ENCODE results near the gene TTC22. TPM values are rescaled to one million over a fixed set of nuclear protein-coding genes. Genes with fewer than 3 reads are reported as not detected.
A peak's percentile ranks its signal among the peaks of the same experiment; 100 is the strongest.

TTC22 gene
- total and polyA plus RNA-seq, 7 experiments from 2014 or later, result 2.0 to 16.6 (median 7.3) TPM

GRCh38 chr1:54834007-54834541, 33.0 kb upstream of the TTC22 start:
- H3K9me3 ChIP-seq (ENCODE audit: control insufficient read depth in 2 of 3, low read length in 3 of 3), result no peaks in the 10 kb centered on the region
- H3K36me3 Mint-ChIP-seq, result peaks cover 0 to 10% (median 6%) of the 10 kb centered on the region in 5 donors
- ATAC-seq (no peak), DNase-seq (no peak)
- ChIA-PET CTCF (no interaction called here), POLR2A (no interaction called here)
- no peaks in the 10 kb centered on the region for H3K4me1 ChIP-seq (ENCODE audit: control insufficient read depth in 2 of 2, insufficient read depth in 2 of 2, low read length in 2 of 2)
- H3K27ac Mint-ChIP-seq, result no peak overlapping the region
- no peaks in the 10 kb centered on the region for H3K36me3 ChIP-seq (ENCODE audit: control insufficient read depth in 2 of 3, insufficient read depth in 3 of 3, low read length in 3 of 3)
- no peak overlapping the region for H3K4me3 ChIP-seq (ENCODE audit: low read length)
- intact Hi-C loops (cut with micrococcal nuclease), result no loop called here
- H3K4me3 Mint-ChIP-seq, result no peak overlapping the region
- peaks cover 0 to 7% (median 0%) of the 10 kb centered on the region in 5 donors for H3K27me3 Mint-ChIP-seq
- no peaks in the 10 kb centered on the region for H3K27me3 ChIP-seq (ENCODE audit: control insufficient read depth in 2 of 2, insufficient read depth in 2 of 2, low read length in 2 of 2)
- H3K4me1 Mint-ChIP-seq, result no peaks in the 10 kb centered on the region
- peaks cover 0 to 23% (median 7%) of the 10 kb centered on the region in 11 donors for H3K9me3 Mint-ChIP-seq
- H3K27ac ChIP-seq (ENCODE audit: low read depth, low read length), result no peak overlapping the region

- peaks cover 0 to 31% (median 9%) of the 10 kb centered on the region in 11 donors for H3K9me3 Mint-ChIP-seq
- no peaks in the 10 kb centered on the region for H3K27me3 ChIP-seq (ENCODE audit: control insufficient read depth in 2 of 2, insufficient read depth in 2 of 2, low read length in 2 of 2)
- ATAC-seq (no peak), DNase-seq (no peak)
- CTCF ChIA-PET, result interaction anchor here (0.6 kb wide), 1 partner anchor 257 kb away, joined by 3 read pairs; no protein-coding TSS in a partner anchor
- no peak overlapping the region for H3K4me3 Mint-ChIP-seq
- no peaks in the 10 kb centered on the region for H3K9me3 ChIP-seq (ENCODE audit: control insufficient read depth in 2 of 3, low read length in 3 of 3)
- H3K36me3 Mint-ChIP-seq, result peaks cover 0 to 15% (median 7%) of the 10 kb centered on the region in 5 donors
- no peak overlapping the region for H3K27ac ChIP-seq (ENCODE audit: low read depth, low read length)
- POLR2A ChIA-PET, result no interaction called here
- peaks cover 0 to 1% (median 0%) of the 10 kb centered on the region in 7 donors for H3K4me1 Mint-ChIP-seq
- H3K4me1 ChIP-seq (ENCODE audit: control insufficient read depth in 2 of 2, insufficient read depth in 2 of 2, low read length in 2 of 2), result no peaks in the 10 kb centered on the region
- H3K27me3 Mint-ChIP-seq, result peaks cover 0 to 7% (median 0%) of the 10 kb centered on the region in 5 donors
- H3K36me3 ChIP-seq (ENCODE audit: control insufficient read depth in 2 of 3, insufficient read depth in 3 of 3, low read length in 3 of 3), result no peaks in the 10 kb centered on the region
- H3K27ac Mint-ChIP-seq, result no peak overlapping the region
- H3K4me3 ChIP-seq (ENCODE audit: low read length), result no peak overlapping the region
- intact Hi-C loops (cut with micrococcal nuclease), result no loop called here
These were observed 32.0 kb upstream of the TTC22 start for GRCh38 chr1:54833121-54833520.

GRCh38 chr1:54826226-54826816, 25.2 kb upstream of the TTC22 start:
- H3K27me3 Mint-ChIP-seq, result peaks cover 0 to 23% (median 0%) of the 10 kb centered on the region in 5 donors
- H3K36me3 ChIP-seq (ENCODE audit: control insufficient read depth in 2 of 3, insufficient read depth in 3 of 3, low read length in 3 of 3), result no peaks in the 10 kb centered on the region
- ATAC-seq (no peak), DNase-seq (no peak)
- no peak overlapping the region for H3K27ac ChIP-seq (ENCODE audit: low read depth, low read length)
- H3K27ac Mint-ChIP-seq, result no peak overlapping the region
- H3K4me3 ChIP-seq (ENCODE audit: low read length), result no peak overlapping the region
- peaks cover 5 to 59% (median 23%) of the 10 kb centered on the region in 11 donors for H3K9me3 Mint-ChIP-seq
- POLR2A ChIA-PET, result no interaction called here
- intact Hi-C loops (cut with micrococcal nuclease), result no loop called here
- no peak overlapping the region for H3K4me3 Mint-ChIP-seq
- H3K9me3 ChIP-seq (ENCODE audit: control insufficient read depth in 2 of 3, low read length in 3 of 3), result peaks cover 0 to 8% (median 0%) of the 10 kb centered on the region in 3 experiments
- peaks cover 6 to 34% (median 11%) of the 10 kb centered on the region in 5 donors for H3K36me3 Mint-ChIP-seq
- H3K4me1 Mint-ChIP-seq, result peaks cover 0 to 3% (median 0%) of the 10 kb centered on the region in 7 donors
- CTCF ChIA-PET, result no interaction called here
- H3K27me3 ChIP-seq (ENCODE audit: control insufficient read depth in 2 of 2, insufficient read depth in 2 of 2, low read length in 2 of 2), result no peaks in the 10 kb centered on the region
- no peaks in the 10 kb centered on the region for H3K4me1 ChIP-seq (ENCODE audit: control insufficient read depth in 2 of 2, insufficient read depth in 2 of 2, low read length in 2 of 2)

GRCh38 chr1:54825696-54826095, 24.6 kb upstream of the TTC22 start:
- H3K4me1 Mint-ChIP-seq, result peaks cover 0 to 3% (median 0%) of the 10 kb centered on the region in 7 donors
- no peak overlapping the region for H3K4me3 Mint-ChIP-seq
- H3K27ac ChIP-seq (ENCODE audit: low read depth, low read length), result no peak overlapping the region
- ATAC-seq, result no peak
- H3K27ac Mint-ChIP-seq, result no peak overlapping the region
- H3K4me3 ChIP-seq (ENCODE audit: low read length), result no peak overlapping the region
- H3K4me1 ChIP-seq (ENCODE audit: control insufficient read depth in 2 of 2, insufficient read depth in 2 of 2, low read length in 2 of 2), result no peaks in the 10 kb centered on the region
- peaks cover 0 to 8% (median 0%) of the 10 kb centered on the region in 3 experiments for H3K9me3 ChIP-seq (ENCODE audit: control insufficient read depth in 2 of 3, low read length in 3 of 3)
- DNase-seq, result no peak
- H3K36me3 Mint-ChIP-seq, result peaks cover 6 to 29% (median 8%) of the 10 kb centered on the region in 5 donors
- ChIA-PET POLR2A (no interaction called here), CTCF (no interaction called here)
- H3K9me3 Mint-ChIP-seq, result peaks cover 5 to 53% (median 21%) of the 10 kb centered on the region in 11 donors
- intact Hi-C loops (cut with micrococcal nuclease), result no loop called here
- no peaks in the 10 kb centered on the region for H3K27me3 ChIP-seq (ENCODE audit: control insufficient read depth in 2 of 2, insufficient read depth in 2 of 2, low read length in 2 of 2)
- peaks cover 0 to 24% (median 0%) of the 10 kb centered on the region in 5 donors for H3K27me3 Mint-ChIP-seq
- no peaks in the 10 kb centered on the region for H3K36me3 ChIP-seq (ENCODE audit: control insufficient read depth in 2 of 3, insufficient read depth in 3 of 3, low read length in 3 of 3)

GRCh38 chr1:54823670-54824069, 22.5 kb upstream of the TTC22 start:
- intact Hi-C loops (cut with micrococcal nuclease), result no loop called here
- ChIA-PET POLR2A (no interaction called here), CTCF (no interaction called here)
- no peak for ATAC-seq
- Mint-ChIP-seq H3K4me1 (peaks cover 0 to 7% (median 4%) of the 10 kb centered on the region in 7 donors), H3K27ac (no peak overlapping the region), H3K9me3 (peaks cover 5 to 37% (median 18%) of the 10 kb centered on the region in 11 donors), H3K27me3 (peaks cover 0 to 25% (median 0%) of the 10 kb centered on the region in 5 donors), H3K36me3 (peaks cover 6 to 20% (median 8%) of the 10 kb centered on the region in 5 donors), H3K4me3 (no peak overlapping the region)
- DNase-seq, result no peak
- H3K9me3 ChIP-seq (ENCODE audit: control insufficient read depth in 2 of 3, low read length in 3 of 3), result peaks cover 0 to 8% (median 0%) of the 10 kb centered on the region in 3 experiments
- no peaks in the 10 kb centered on the region for H3K4me1 ChIP-seq (ENCODE audit: control insufficient read depth in 2 of 2, insufficient read depth in 2 of 2, low read length in 2 of 2)
- H3K27me3 ChIP-seq (ENCODE audit: control insufficient read depth in 2 of 2, insufficient read depth in 2 of 2, low read length in 2 of 2), result no peaks in the 10 kb centered on the region
- H3K27ac ChIP-seq (ENCODE audit: low read depth, low read length), result no peak overlapping the region
- no peak overlapping the region for H3K4me3 ChIP-seq (ENCODE audit: low read length)
- no peaks in the 10 kb centered on the region for H3K36me3 ChIP-seq (ENCODE audit: control insufficient read depth in 2 of 3, insufficient read depth in 3 of 3, low read length in 3 of 3)

GRCh38 chr1:54819733-54820132, 18.6 kb upstream of the TTC22 start:
- H3K4me3 ChIP-seq (ENCODE audit: low read length), result no peak overlapping the region
- H3K36me3 ChIP-seq (ENCODE audit: control insufficient read depth in 2 of 3, insufficient read depth in 3 of 3, low read length in 3 of 3), result no peaks in the 10 kb centered on the region
- Mint-ChIP-seq H3K4me1 (peaks cover 5 to 13% (median 11%) of the 10 kb centered on the region in 7 donors), H3K4me3 (no peak overlapping the region), H3K27me3 (peaks cover 0 to 25% (median 0%) of the 10 kb centered on the region in 5 donors), H3K36me3 (peaks cover 5 to 14% (median 8%) of the 10 kb centered on the region in 5 donors), H3K9me3 (peaks cover 5 to 24% (median 10%) of the 10 kb centered on the region in 11 donors), H3K27ac (no peak overlapping the region)
- POLR2A ChIA-PET, result no interaction called here
- DNase-seq (no peak), ATAC-seq (no peak)
- no peak overlapping the region for H3K27ac ChIP-seq (ENCODE audit: low read depth, low read length)
- no peaks in the 10 kb centered on the region for H3K4me1 ChIP-seq (ENCODE audit: control insufficient read depth in 2 of 2, insufficient read depth in 2 of 2, low read length in 2 of 2)
- no peaks in the 10 kb centered on the region for H3K27me3 ChIP-seq (ENCODE audit: control insufficient read depth in 2 of 2, insufficient read depth in 2 of 2, low read length in 2 of 2)
- H3K9me3 ChIP-seq (ENCODE audit: control insufficient read depth in 2 of 3, low read length in 3 of 3), result peaks cover 0 to 8% (median 0%) of the 10 kb centered on the region in 3 experiments
- CTCF ChIA-PET, result no interaction called here
- intact Hi-C loops (cut with micrococcal nuclease), result no loop called here

- ChIA-PET POLR2A (no interaction called here), CTCF (no interaction called here)
- Mint-ChIP-seq H3K27ac (peak overlapping the region in 2 of 9 donors; percentile 12 to 13), H3K36me3 (peaks cover 4 to 10% (median 6%) of the 10 kb centered on the region in 5 donors), H3K4me3 (no peak overlapping the region), H3K4me1 (peaks cover 5 to 13% (median 11%) of the 10 kb centered on the region in 7 donors), H3K27me3 (peaks cover 0 to 25% (median 0%) of the 10 kb centered on the region in 5 donors), H3K9me3 (peaks cover 5 to 18% (median 10%) of the 10 kb centered on the region in 11 donors)
- Histone ChIP-seq H3K9me3 (ENCODE audit: control insufficient read depth in 2 of 3, low read length in 3 of 3) (peaks cover 0 to 7% (median 0%) of the 10 kb centered on the region in 3 experiments), H3K27ac (ENCODE audit: low read depth, low read length) (no peak overlapping the region), H3K36me3 (ENCODE audit: control insufficient read depth in 2 of 3, insufficient read depth in 3 of 3, low read length in 3 of 3) (no peaks in the 10 kb centered on the region), H3K4me1 (ENCODE audit: control insufficient read depth in 2 of 2, insufficient read depth in 2 of 2, low read length in 2 of 2) (no peaks in the 10 kb centered on the region), H3K4me3 (ENCODE audit: low read length) (no peak overlapping the region), H3K27me3 (ENCODE audit: control insufficient read depth in 2 of 2, insufficient read depth in 2 of 2, low read length in 2 of 2) (no peaks in the 10 kb centered on the region)
- intact Hi-C loops (cut with micrococcal nuclease), result no loop called here
- DNase-seq (no peak), ATAC-seq (no peak)
These were observed 18.0 kb upstream of the TTC22 start for GRCh38 chr1:54819195-54819536.
